ENCODE results near the gene ACYP1. TPM values are rescaled to one million over a fixed set of nuclear protein-coding genes. Genes with fewer than 3 reads are reported as not detected.
A peak's percentile ranks its signal among the peaks of the same experiment; 100 is the strongest.

ACYP1 gene
- polyA plus RNA-seq, 1 of the 3 experiments (the other 2 are of a cell fraction), result 53.5 TPM

DNA sequence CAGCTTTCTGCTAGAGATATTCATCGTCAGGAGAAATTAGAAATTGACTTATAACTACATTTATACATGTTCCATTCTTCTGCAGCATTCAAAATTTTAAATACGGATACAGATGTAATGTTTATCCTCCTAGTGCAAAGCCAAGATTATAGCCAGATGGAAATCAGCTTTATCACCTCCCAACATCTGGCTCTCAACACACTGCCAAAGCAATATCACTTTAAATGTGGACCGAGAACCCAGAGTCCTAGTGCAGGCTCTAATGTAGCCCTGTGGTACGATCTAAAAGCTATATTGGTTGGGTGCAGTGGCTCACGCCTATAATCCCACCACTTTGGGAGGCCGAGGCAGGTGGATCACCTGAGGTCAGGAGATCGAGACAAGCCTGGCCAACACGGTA is 19.1 kb downstream of the ACYP1 start:
- no peak overlapping the region; the same call in 1 of the 2 replicates for H3K9ac ChIP-seq
- H3K4me2 ChIP-seq, result peak overlapping the region; percentile 8; the same call in 1 of the 2 replicates
- peak overlapping the region; percentile 7 to 58; a peak in 3 of 4 replicates for H3K27ac ChIP-seq (ENCODE audit: low read depth in 2 of 2, low read length in 1 of 2)
- H3K4me3 ChIP-seq (ENCODE audit: low read depth in 2 of 2, low read length in 1 of 2), result peak overlapping the region in 1 of 2 experiments; percentile 20; a peak in 1 of 4 replicates
- no peaks in the 10 kb centered on the region for H4K20me1 ChIP-seq (ENCODE audit: insufficient read depth)
- TF ChIP-seq TEAD4 (IDR thresholded peaks at IDR 0.05; ENCODE audit: borderline replicate concordance, insufficient read depth) (no peak), GATA2 (CRISPR knock-in tag; IDR thresholded peaks at IDR 0.05) (peak; percentile 60)
- H3K9me2 ChIP-seq, result no peaks in the 10 kb centered on the region
- ChIA-PET POLR2A (no interaction called here), CTCF (interaction anchor here (0.6 to 3.4 kb wide), 8 partner anchors 10 to 99 kb away, joined by 3 to 12 read pairs (median 4); no protein-coding TSS in a partner anchor)
- no peaks in the 10 kb centered on the region for H3K36me3 ChIP-seq (replicated peaks in 1 of 2; ENCODE audit: control insufficient read depth in 1 of 2, insufficient read depth in 2 of 2, low read length in 1 of 2)
- DNase-seq, result peak; percentile 28
- H3K27me3 ChIP-seq (ENCODE audit: insufficient read depth), result no peaks in the 10 kb centered on the region
- peaks cover 24 to 27% of the 10 kb centered on the region in 2 experiments; a peak in 3 of 4 replicates for H3K4me1 ChIP-seq (ENCODE audit: control insufficient read depth in 1 of 2, insufficient read depth in 2 of 2, low read depth in 1 of 2, low read length in 1 of 2)
- 65% methylated on average over 8 of the region's 8 CpGs for WGBS (ENCODE audit: low lambda C conversion rate)
- H3F3A ChIP-seq (replicated peaks; ENCODE audit: insufficient read depth), result peaks cover 21% of the 10 kb centered on the region
- no peaks in the 10 kb centered on the region for H3K9me3 ChIP-seq
- H2AFZ ChIP-seq (ENCODE audit: low read depth), result no peak overlapping the region
- H3K79me2 ChIP-seq (ENCODE audit: insufficient read depth), result peaks cover 6% of the 10 kb centered on the region; the same call in 1 of the 2 replicates

DNA sequence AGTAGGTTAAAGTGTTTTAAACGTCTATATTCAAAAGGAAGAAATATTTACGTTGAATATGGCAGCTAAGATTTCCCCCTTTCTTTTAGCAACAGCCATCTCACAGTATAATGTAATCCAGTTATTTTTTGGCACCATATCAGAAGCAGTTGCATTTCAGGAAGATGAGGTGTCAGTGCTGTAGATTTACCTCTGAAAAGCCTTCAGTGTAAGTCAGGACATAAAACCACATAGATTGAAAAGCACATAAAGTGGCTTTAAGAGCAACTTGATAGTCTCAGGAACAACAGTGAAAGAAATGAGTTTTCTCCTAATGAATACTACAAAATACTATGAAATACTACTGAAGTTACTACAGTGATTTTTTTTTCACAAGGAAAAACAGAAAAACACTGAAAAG is 19.5 kb downstream of the ACYP1 start:
- Histone ChIP-seq H3K9me2 (no peaks in the 10 kb centered on the region), H3K4me3 (ENCODE audit: low read depth in 2 of 2, low read length in 1 of 2) (peak overlapping the region in 1 of 2 experiments; percentile 20; a peak in 1 of 4 replicates), H3K27me3 (ENCODE audit: insufficient read depth) (no peaks in the 10 kb centered on the region), H3K9ac (no peak overlapping the region; the same call in 1 of the 2 replicates), H3K27ac (ENCODE audit: low read depth in 2 of 2, low read length in 1 of 2) (peak overlapping the region; percentile 7 to 58; a peak in 3 of 4 replicates), H3K36me3 (replicated peaks in 1 of 2; ENCODE audit: control insufficient read depth in 1 of 2, insufficient read depth in 2 of 2, low read length in 1 of 2) (no peaks in the 10 kb centered on the region), H3K4me2 (peak overlapping the region; percentile 8; the same call in 1 of the 2 replicates), H3K4me1 (ENCODE audit: control insufficient read depth in 1 of 2, insufficient read depth in 2 of 2, low read depth in 1 of 2, low read length in 1 of 2) (peaks cover 24 to 25% of the 10 kb centered on the region in 2 experiments; a peak in 3 of 4 replicates), H2AFZ (ENCODE audit: low read depth) (no peak overlapping the region), H3K9me3 (no peaks in the 10 kb centered on the region), H4K20me1 (ENCODE audit: insufficient read depth) (no peaks in the 10 kb centered on the region), H3K79me2 (ENCODE audit: insufficient read depth) (peaks cover 6% of the 10 kb centered on the region; the same call in 1 of the 2 replicates), H3F3A (replicated peaks; ENCODE audit: insufficient read depth) (peaks cover 21% of the 10 kb centered on the region)
- 32% methylated on average over 2 of the region's 2 CpGs for WGBS (ENCODE audit: low lambda C conversion rate)
- CTCF ChIA-PET, result interaction anchor here (0.7 to 3.4 kb wide), 4 partner anchors 22 to 99 kb away, joined by 3 to 12 read pairs (median 4); no protein-coding TSS in a partner anchor
- POLR2A ChIA-PET, result no interaction called here
- TF ChIP-seq NFIC (IDR thresholded peaks at IDR 0.05; ENCODE audit: borderline replicate concordance), result peak; percentile 66
- TF ChIP-seq, protein P1, sequence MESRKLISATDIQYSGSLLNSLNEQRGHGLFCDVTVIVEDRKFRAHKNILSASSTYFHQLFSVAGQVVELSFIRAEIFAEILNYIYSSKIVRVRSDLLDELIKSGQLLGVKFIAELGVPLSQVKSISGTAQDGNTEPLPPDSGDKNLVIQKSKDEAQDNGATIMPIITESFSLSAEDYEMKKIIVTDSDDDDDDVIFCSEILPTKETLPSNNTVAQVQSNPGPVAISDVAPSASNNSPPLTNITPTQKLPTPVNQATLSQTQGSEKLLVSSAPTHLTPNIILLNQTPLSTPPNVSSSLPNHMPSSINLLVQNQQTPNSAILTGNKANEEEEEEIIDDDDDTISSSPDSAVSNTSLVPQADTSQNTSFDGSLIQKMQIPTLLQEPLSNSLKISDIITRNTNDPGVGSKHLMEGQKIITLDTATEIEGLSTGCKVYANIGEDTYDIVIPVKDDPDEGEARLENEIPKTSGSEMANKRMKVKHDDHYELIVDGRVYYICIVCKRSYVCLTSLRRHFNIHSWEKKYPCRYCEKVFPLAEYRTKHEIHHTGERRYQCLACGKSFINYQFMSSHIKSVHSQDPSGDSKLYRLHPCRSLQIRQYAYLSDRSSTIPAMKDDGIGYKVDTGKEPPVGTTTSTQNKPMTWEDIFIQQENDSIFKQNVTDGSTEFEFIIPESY (IDR thresholded peaks at IDR 0.05; ENCODE audit: borderline replicate concordance, low read depth), result no peak
- peak; percentile 52 for TF ChIP-seq JUND (IDR thresholded peaks at IDR 0.05)
- TF ChIP-seq, protein P2, sequence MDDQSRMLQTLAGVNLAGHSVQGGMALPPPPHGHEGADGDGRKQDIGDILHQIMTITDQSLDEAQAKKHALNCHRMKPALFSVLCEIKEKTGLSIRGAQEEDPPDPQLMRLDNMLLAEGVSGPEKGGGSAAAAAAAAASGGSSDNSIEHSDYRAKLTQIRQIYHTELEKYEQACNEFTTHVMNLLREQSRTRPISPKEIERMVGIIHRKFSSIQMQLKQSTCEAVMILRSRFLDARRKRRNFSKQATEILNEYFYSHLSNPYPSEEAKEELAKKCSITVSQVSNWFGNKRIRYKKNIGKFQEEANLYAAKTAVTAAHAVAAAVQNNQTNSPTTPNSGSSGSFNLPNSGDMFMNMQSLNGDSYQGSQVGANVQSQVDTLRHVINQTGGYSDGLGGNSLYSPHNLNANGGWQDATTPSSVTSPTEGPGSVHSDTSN (IDR thresholded peaks at IDR 0.05), result peak; percentile 4; the same call in 1 of the 2 replicates
- TF ChIP-seq, protein P3, sequence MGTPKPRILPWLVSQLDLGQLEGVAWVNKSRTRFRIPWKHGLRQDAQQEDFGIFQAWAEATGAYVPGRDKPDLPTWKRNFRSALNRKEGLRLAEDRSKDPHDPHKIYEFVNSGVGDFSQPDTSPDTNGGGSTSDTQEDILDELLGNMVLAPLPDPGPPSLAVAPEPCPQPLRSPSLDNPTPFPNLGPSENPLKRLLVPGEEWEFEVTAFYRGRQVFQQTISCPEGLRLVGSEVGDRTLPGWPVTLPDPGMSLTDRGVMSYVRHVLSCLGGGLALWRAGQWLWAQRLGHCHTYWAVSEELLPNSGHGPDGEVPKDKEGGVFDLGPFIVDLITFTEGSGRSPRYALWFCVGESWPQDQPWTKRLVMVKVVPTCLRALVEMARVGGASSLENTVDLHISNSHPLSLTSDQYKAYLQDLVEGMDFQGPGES (IDR thresholded peaks at IDR 0.05; ENCODE audit: low read depth, low read length), result no peak
- TF ChIP-seq TCF12 (IDR thresholded peaks at IDR 0.05), result peak; percentile 30; the same call in 1 of the 2 replicates
- peak; percentile 23; the same call in 1 of the 2 replicates for TF ChIP-seq FOSL2 (IDR thresholded peaks at IDR 0.05; ENCODE audit: borderline replicate concordance, low read depth)
- DNase-seq, result no peak

All from SK-N-SH (cell line).